ENCODE results near the gene SKA1.

- TF ChIP-seq CTCF (IDR thresholded peaks at IDR 0.05) (no peak), E2F6 (IDR thresholded peaks at IDR 0.05; ENCODE audit: borderline replicate concordance, low read depth) (no peak), BHLHE40 (IDR thresholded peaks at IDR 0.05; ENCODE audit: low read depth, low read length) (no peak), HOXB5 (CRISPR knock-in tag; IDR thresholded peaks at IDR 0.05) (no peak), JUN (IDR thresholded peaks at IDR 0.05) (no peak), USF2 (IDR thresholded peaks at IDR 0.05) (no peak), ESRRA (IDR thresholded peaks at IDR 0.05; ENCODE audit: borderline replicate concordance, low read length) (no peak), POLR2AphosphoS2 (conservative IDR thresholded peaks at IDR 0.05; ENCODE audit: low read length) (no peak), PHF8 (IDR thresholded peaks at IDR 0.05; ENCODE audit: borderline replicate concordance, low read depth) (no peak), POLR2A (IDR thresholded peaks at IDR 0.05; ENCODE audit: low read length) (no peak), RCOR1 (IDR thresholded peaks at IDR 0.05; ENCODE audit: low read depth, low read length) (no peak)
These were observed 34.4 kb downstream of the SKA1 start for GRCh38 chr18:50409236-50409635.
